GM13976 (cell line): Measurements from ENCODE around the gene PTPRM.

ENCODE experiments used
- DNase-seq: peaks from one replicate; pipeline ENCODE4 v3.0.0; 2012; ENCODE audit warnings: low spot score
- CTCF ChIP-seq: IDR thresholded peaks from 2 replicates; pipeline ENCODE4 v1.5.1; 2012; ENCODE audit warnings: borderline replicate concordance, mild to moderate bottlenecking; ENCODE audit not compliant: insufficient read depth; ENCODE audit errors: extremely low read depth, missing control alignments, control extremely low read depth
- in situ Hi-C: fragments of 300-500 bp; cut with MboI; formaldehyde crosslinking; loops from one replicate; pipeline ENCODE4 v1.12.0; 2022; ENCODE audit warnings: low sequenced_read_pairs, mixed read lengths, inconsistent platforms; ENCODE audit not compliant: unreplicated experiment

The PTPRM gene

GRCh38 chr18:8139127-8139527, 572.0 kb downstream of the PTPRM start:
- no peak for TF ChIP-seq CTCF
- in situ Hi-C loops: no loop called here
- DNase-seq: no peak

- TF ChIP-seq CTCF: no peak
- DNase-seq: no peak
- in situ Hi-C loops: no loop called here
These were observed 572.8 kb downstream of the PTPRM start for GRCh38 chr18:8139891-8140406.

GRCh38 chr18:8140841-8141501, 573.9 kb downstream of the PTPRM start:
- no peak for TF ChIP-seq CTCF
- in situ Hi-C loops: no loop called here
- no peak for DNase-seq

GRCh38 chr18:8142131-8142711, 575.1 kb downstream of the PTPRM start:
- no peak for DNase-seq
- in situ Hi-C loops: no loop called here
- TF ChIP-seq CTCF: no peak

GRCh38 chr18:8142932-8143331, 575.8 kb downstream of the PTPRM start:
- in situ Hi-C loops: no loop called here
- TF ChIP-seq CTCF: no peak
- DNase-seq: no peak

GRCh38 chr18:8151181-8151580, 584.1 kb downstream of the PTPRM start:
- no peak for TF ChIP-seq CTCF
- in situ Hi-C loops: no loop called here
- no peak for DNase-seq
